ENCODE measurements around the gene COLGALT1. TPM values are rescaled to one million over a fixed set of nuclear protein-coding genes. Genes with fewer than 3 reads are reported as not detected.

COLGALT1 gene
- total and polyA plus RNA-seq, 2 of the 8 experiments (the other 6 are each of a cell fraction or from before 2014, with no cell fraction given) = 44.7 to 58.1 TPM

GRCh38 chr19:17528610-17529009 is 26.8 kb upstream of the COLGALT1 start:
- H3K9ac ChIP-seq (replicated peaks in 1 of 4; ENCODE audit: extremely low read depth in 1 of 4, low read depth in 3 of 4, low read length in 3 of 4) = no peak overlapping the region
- H3K23ac ChIP-seq (ENCODE audit: insufficient read length) = no peak overlapping the region
- no peaks in the 10 kb centered on the region for H3K23me2 ChIP-seq (ENCODE audit: low read depth, low read length)
- no peak overlapping the region for H2BK120ac ChIP-seq (replicated peaks; ENCODE audit: low read depth, low read length)
- no peak overlapping the region for H2AK5ac ChIP-seq (ENCODE audit: low read depth, low read length)
- peaks cover 0 to 5% (median 2%) of the 10 kb centered on the region in 4 experiments; a peak in 2 of 7 replicates for H3K4me1 ChIP-seq (replicated peaks in 1 of 4; ENCODE audit: control insufficient read depth in 3 of 4, insufficient read depth in 4 of 4, low read length in 3 of 4)
- no peaks in the 10 kb centered on the region for H3K79me2 ChIP-seq (ENCODE audit: control insufficient read depth in 1 of 2, insufficient read depth in 2 of 2, low read length in 2 of 2)
- no peaks in the 10 kb centered on the region for H4K20me1 ChIP-seq (replicated peaks in 1 of 2; ENCODE audit: control insufficient read depth in 1 of 2, insufficient read depth in 2 of 2, low read length in 2 of 2)
- ChIA-PET CTCF (ENCODE audit: partially characterized antibody) (no interaction called here), POLR2A (ENCODE audit: partially characterized antibody) (no interaction called here)
- H3K4me3 ChIP-seq (ENCODE audit: extremely low read depth in 1 of 4, insufficient read depth in 2 of 4, low read depth in 3 of 4, low read length in 4 of 4) = no peak overlapping the region
- FAIRE-seq = no peak
- DNase-seq (ENCODE audit: low read depth in 1 of 2, low spot score in 2 of 2) = no peak
- H2BK20ac ChIP-seq (ENCODE audit: low read length) = no peak overlapping the region
- 80% methylated on average over 3 of the region's 3 CpGs; no CpG with 5 or more reads in 1 of the 2 experiments for WGBS, 2 experiments (ENCODE audit: extremely low coverage in 1 of 2, insufficient coverage in 1 of 2, insufficient read length in 1 of 2, insufficient replicate concordance in 2 of 2, low coverage in 1 of 2, low lambda C conversion rate in 2 of 2, missing lambda C conversion rate in 1 of 2)
- no peak overlapping the region for H3K14ac ChIP-seq (ENCODE audit: insufficient read length)
- no peak overlapping the region for H2BK5ac ChIP-seq (ENCODE audit: low read depth, low read length)
- no peak overlapping the region for H4K5ac ChIP-seq (ENCODE audit: insufficient read length, low read depth, low read length)
- peaks cover 0 to 3% (median 0%) of the 10 kb centered on the region in 4 experiments; a peak in 1 of 7 replicates for H3K27me3 ChIP-seq (replicated peaks in 1 of 4; ENCODE audit: control insufficient read depth in 3 of 4, extremely low read depth in 1 of 4, insufficient read depth in 3 of 4, low read length in 3 of 4)
- no peak overlapping the region for H3K27ac ChIP-seq (ENCODE audit: low read depth, low read length)
- H3K4me2 ChIP-seq (ENCODE audit: insufficient read depth in 1 of 2, low read depth in 2 of 2, low read length in 2 of 2) = no peak overlapping the region
- H3K79me1 ChIP-seq (ENCODE audit: low read depth, low read length) = no peaks in the 10 kb centered on the region
- no peak overlapping the region for H3K18ac ChIP-seq (ENCODE audit: extremely low read depth, low read length)
- H2BK15ac ChIP-seq (ENCODE audit: low read length) = no peak overlapping the region
- no peak overlapping the region for H4K91ac ChIP-seq (replicated peaks; ENCODE audit: insufficient read length, low read length)
- no peak overlapping the region for H4K8ac ChIP-seq (ENCODE audit: extremely low read depth, insufficient read depth, low read length)
- no peak overlapping the region for H3K56ac ChIP-seq (replicated peaks; ENCODE audit: insufficient read length, low read depth, low read length)
- H3K4ac ChIP-seq (replicated peaks; ENCODE audit: insufficient read length, low read depth, low read length) = no peak overlapping the region
- H3K9me3 ChIP-seq (ENCODE audit: insufficient read depth in 2 of 2, low read depth in 1 of 2, low read length in 1 of 2) = no peaks in the 10 kb centered on the region
- TF ChIP-seq SP4 (IDR thresholded peaks at IDR 0.05; ENCODE audit: low read length) (no peak), ATF2 (IDR thresholded peaks at IDR 0.05; ENCODE audit: low read length) (no peak), BRCA1 (IDR thresholded peaks at IDR 0.05; ENCODE audit: low read depth, low read length) (no peak), BACH1 (IDR thresholded peaks at IDR 0.05; ENCODE audit: low read length) (no peak), KDM1A (IDR thresholded peaks at IDR 0.05; ENCODE audit: borderline replicate concordance, low read length) (peak; percentile 44; the same call in 1 of the 2 replicates), NRF1 (IDR thresholded peaks at IDR 0.05; ENCODE audit: low read depth, low read length) (no peak), POLR2A (IDR thresholded peaks at IDR 0.05; ENCODE audit: control extremely low read depth in 1 of 2, low read depth in 2 of 2, low read length in 2 of 2) (no peak)
- no peaks in the 10 kb centered on the region for H3K36me3 ChIP-seq (ENCODE audit: control insufficient read depth in 2 of 4, insufficient read depth in 4 of 4, low read length in 3 of 4)
- no peak overlapping the region for H2AFZ ChIP-seq (ENCODE audit: low read length)
- H2BK12ac ChIP-seq (ENCODE audit: low read depth, low read length) = no peak overlapping the region
